PC-3 (cell line): ENCODE measurements around the gene SCAND1. TPM values are rescaled to one million over a fixed set of nuclear protein-coding genes. Genes with fewer than 3 reads are reported as not detected.

Experiments
- ATAC-seq: fragments of 200-7000 bp; cut with Tn5 transposase; 2 replicates; pipeline ENCODE4 v1.9.1; 2020; ENCODE audit warnings: mild to moderate bottlenecking, moderate library complexity
- BruUV-seq: library from RNA; stranded (reverse); fragments of 400-500 nt; replicated peaks from 2 replicates; lab custom pipeline; 2021; lab: Mats Ljungman, UMichigan
- CTCF ChIA-PET: fragments of 300-600 bp; sonication (Branson Sonifier 250); formaldehyde crosslinking; loops from one replicate; lab custom pipeline; 2022; ENCODE audit warnings: antibody characterized with exemption; lab: Charles Lee
- POLR2A ChIA-PET: fragments of 300-600 bp; sonication (Branson Sonifier 250); formaldehyde crosslinking; loops from one replicate; lab custom pipeline; 2022; ENCODE audit warnings: antibody characterized with exemption; ENCODE audit not compliant: unreplicated experiment; lab: Charles Lee
- DNase-seq: peaks from one replicate; pipeline ENCODE4 v3.0.0-alpha.2; 2015
- H2AFZ ChIP-seq: fragments of 300-600 bp; sonication (generic); 2 replicates; pipeline ENCODE4 v1.6.0; 2016; ENCODE audit warnings: antibody characterized with exemption, low read length
- H3F3A ChIP-seq: fragments of 300-600 bp; sonication (generic); one replicate; pipeline ENCODE4 v1.6.0; 2017; ENCODE audit warnings: antibody characterized with exemption, low read length, control low read depth, mild to moderate bottlenecking; ENCODE audit not compliant: unreplicated experiment
- H3K27ac ChIP-seq: fragments of 300-600 bp; sonication (generic); 2 replicates; pipeline ENCODE4 v1.5.1; 2016; ENCODE audit warnings: mild to moderate bottlenecking, low read length
- H3K27me3 ChIP-seq: fragments of 300-600 bp; sonication (generic); 2 replicates; pipeline ENCODE4 v1.6.1; 2016; ENCODE audit warnings: low read length, mixed read lengths
- H3K36me3 ChIP-seq: fragments of 300-600 bp; sonication (generic); 2 replicates; pipeline ENCODE4 v1.6.1; 2016; ENCODE audit warnings: low read depth, mixed run types, low read length, mixed read lengths
- H3K4me1 ChIP-seq: fragments of 300-600 bp; sonication (generic); 2 replicates; pipeline ENCODE4 v1.5.1; 2016; ENCODE audit warnings: low read length; ENCODE audit not compliant: insufficient read depth
- H3K4me2 ChIP-seq: fragments of 300-600 bp; sonication (generic); 2 replicates; pipeline ENCODE4 v1.6.0; 2016; ENCODE audit warnings: low read length
- H3K4me3 ChIP-seq: fragments of 300-600 bp; sonication (generic); 2 replicates; pipeline ENCODE4 v1.5.1; 2016; ENCODE audit warnings: mild to moderate bottlenecking, low read length, mixed read lengths
- H3K79me2 ChIP-seq: fragments of 300-600 bp; sonication (generic); 2 replicates; pipeline ENCODE4 v1.6.1; 2017; ENCODE audit warnings: low read length, mixed read lengths
- H3K9ac ChIP-seq: fragments of 300-600 bp; sonication (generic); 2 replicates; pipeline ENCODE4 v1.6.0; 2016; ENCODE audit warnings: mild to moderate bottlenecking, low read length
- H3K9me2 ChIP-seq: fragments of 300-600 bp; sonication (generic); replicated peaks from 2 replicates; pipeline ENCODE4 v1.6.1; 2016; ENCODE audit warnings: mixed run types, low read length, mixed read lengths
- H3K9me3 ChIP-seq: fragments of 300-600 bp; sonication (generic); 2 replicates; pipeline ENCODE4 v1.6.1; 2016; ENCODE audit warnings: low read length, mixed read lengths
- H4K20me1 ChIP-seq: fragments of 300-600 bp; sonication (generic); 2 replicates; pipeline ENCODE4 v1.6.1; 2016; ENCODE audit warnings: low read length, mixed read lengths
- CTCF ChIP-seq: fragments of 300-600 bp; sonication (generic); conservative IDR thresholded peaks from 2 replicates; pipeline ENCODE4 v1.5.1; 2017; ENCODE audit warnings: antibody characterized with exemption, low read depth, mild to moderate bottlenecking, low read length
- EZH2 ChIP-seq: fragments of 300-600 bp; sonication (generic); IDR thresholded peaks from one replicate; pipeline ENCODE4 v1.6.1; 2017; ENCODE audit warnings: antibody characterized with exemption, mild to moderate bottlenecking, low read length; ENCODE audit not compliant: unreplicated experiment
- EZH2phosphoT487 ChIP-seq: fragments of 300-600 bp; sonication (generic); IDR thresholded peaks from 2 replicates; pipeline ENCODE4 v1.6.1; 2018; ENCODE audit warnings: mild to moderate bottlenecking, antibody characterized with exemption, low read length, borderline replicate concordance
- intact Hi-C: fragments of 100-400 bp; cut with micrococcal nuclease; formaldehyde crosslinking; loops from 2 replicates; pipeline ENCODE4 v1.9.0; 2023
- total RNA-seq: library from RNA; depleted of rRNA; stranded (reverse); fragments of >200 nt; gene quantifications from 2 replicates; pipeline ENCODE4 v1.2.3, GENCODE V29; 2014

Gene SCAND1
- total RNA-seq, 1 experiment from 2014 or later, result 90.9 TPM

- TF ChIP-seq EZH2phosphoT487 (no peak), EZH2 (no peak), CTCF (no peak)
- H3K4me2 ChIP-seq, result no peak overlapping the region
- no peaks in the 10 kb centered on the region for H3K9me2 ChIP-seq
- H3K4me1 ChIP-seq, result peaks cover 7% of the 10 kb centered on the region
- BruUV-seq, result no TSS peak
- CTCF ChIA-PET, result interaction anchor here (0.5 to 1.1 kb wide), 4 partner anchors 20 to 206 kb away, joined by 3 to 10 read pairs (median 4); partner anchors contain the start of gene RBM39
- no peak overlapping the region for H2AFZ ChIP-seq
- no peak overlapping the region for H3K27ac ChIP-seq
- intact Hi-C loops, result no loop called here
- H3K79me2 ChIP-seq, result peaks cover 13% of the 10 kb centered on the region
- H4K20me1 ChIP-seq, result no peaks in the 10 kb centered on the region
- H3K36me3 ChIP-seq, result peaks cover 2% of the 10 kb centered on the region; the same call in 1 of the 2 replicates
- H3F3A ChIP-seq, result no peaks in the 10 kb centered on the region
- no peak overlapping the region for H3K4me3 ChIP-seq
- DNase-seq, result no peak
- no peak overlapping the region for H3K9ac ChIP-seq
- no peaks in the 10 kb centered on the region for H3K9me3 ChIP-seq
- POLR2A ChIA-PET, result no interaction called here
- H3K27me3 ChIP-seq, result no peaks in the 10 kb centered on the region
- no peak for ATAC-seq
Observed at GRCh38 chr20:35947907-35948306, 6.4 kb downstream of the SCAND1 start.

- Histone ChIP-seq H3K27ac (no peak overlapping the region), H3K9ac (no peak overlapping the region), H3K79me2 (peaks cover 9% of the 10 kb centered on the region), H3F3A (no peaks in the 10 kb centered on the region), H3K4me3 (no peak overlapping the region), H3K9me3 (no peaks in the 10 kb centered on the region), H3K36me3 (peaks cover 2% of the 10 kb centered on the region; the same call in 1 of the 2 replicates), H3K9me2 (no peaks in the 10 kb centered on the region), H2AFZ (no peak overlapping the region), H3K27me3 (no peaks in the 10 kb centered on the region), H3K4me1 (peaks cover 3% of the 10 kb centered on the region), H4K20me1 (no peaks in the 10 kb centered on the region), H3K4me2 (no peak overlapping the region)
- peak; percentile 67; the same call in 1 of the 2 replicates for ATAC-seq
- DNase-seq, result peak; percentile 56
- ChIA-PET CTCF (interaction anchor here (0.5 to 1.1 kb wide), 6 partner anchors 20 to 205 kb away, joined by 3 to 10 read pairs (median 3); partner anchors contain the start of gene RBM39), POLR2A (interaction anchor here (0.7 kb wide), 1 partner anchor 205 kb away, joined by 4 read pairs; the partner anchor contains the start of gene RBM39)
- TF ChIP-seq CTCF, result peak; percentile 82
- no peak for TF ChIP-seq EZH2
- no peak for TF ChIP-seq EZH2phosphoT487
- no TSS peak for BruUV-seq
- intact Hi-C loops, result no loop called here
Observed at GRCh38 chr20:35947489-35947888, 6.8 kb downstream of the SCAND1 start.

GRCh38 chr20:35942243-35942642, 12.1 kb downstream of the SCAND1 start:
- Histone ChIP-seq H3K79me2 (no peaks in the 10 kb centered on the region), H4K20me1 (no peaks in the 10 kb centered on the region), H3K9me2 (no peaks in the 10 kb centered on the region), H2AFZ (no peak overlapping the region), H3K4me3 (no peak overlapping the region), H3K27me3 (no peaks in the 10 kb centered on the region), H3K27ac (no peak overlapping the region), H3K9me3 (no peaks in the 10 kb centered on the region), H3K36me3 (peaks cover 2% of the 10 kb centered on the region; the same call in 1 of the 2 replicates), H3F3A (no peaks in the 10 kb centered on the region), H3K4me2 (no peak overlapping the region), H3K9ac (no peak overlapping the region), H3K4me1 (no peaks in the 10 kb centered on the region)
- TF ChIP-seq EZH2, result no peak
- no peak for TF ChIP-seq EZH2phosphoT487
- TF ChIP-seq CTCF, result no peak
- ChIA-PET CTCF (interaction anchor here (0.7 kb wide), 1 partner anchor 51 kb away, joined by 4 read pairs; no protein-coding TSS in a partner anchor), POLR2A (interaction anchor here (0.6 kb wide), 1 partner anchor 41 kb away, joined by 3 read pairs; no protein-coding TSS in a partner anchor)
- BruUV-seq, result TSS peak; percentile 12
- intact Hi-C loops, result no loop called here
- ATAC-seq (no peak), DNase-seq (no peak)
